PC-9 (cell line): ENCODE results near the gene AGRN.

Source experiments
- EZH2 ChIP-seq: fragments of 200-600 bp; sonication (generic); IDR thresholded peaks from 2 replicates; pipeline ENCODE4 v1.8.0; 2017; ENCODE audit warnings: antibody characterized with exemption, low read depth
- TF ChIP-seq, protein P1 (sequence below): fragments of 200-600 bp; sonication (generic); conservative IDR thresholded peaks from 2 replicates; pipeline ENCODE4 v1.6.1; 2017; ENCODE audit warnings: mixed run types, antibody characterized with exemption, mild to moderate bottlenecking, moderate library complexity

DNA sequence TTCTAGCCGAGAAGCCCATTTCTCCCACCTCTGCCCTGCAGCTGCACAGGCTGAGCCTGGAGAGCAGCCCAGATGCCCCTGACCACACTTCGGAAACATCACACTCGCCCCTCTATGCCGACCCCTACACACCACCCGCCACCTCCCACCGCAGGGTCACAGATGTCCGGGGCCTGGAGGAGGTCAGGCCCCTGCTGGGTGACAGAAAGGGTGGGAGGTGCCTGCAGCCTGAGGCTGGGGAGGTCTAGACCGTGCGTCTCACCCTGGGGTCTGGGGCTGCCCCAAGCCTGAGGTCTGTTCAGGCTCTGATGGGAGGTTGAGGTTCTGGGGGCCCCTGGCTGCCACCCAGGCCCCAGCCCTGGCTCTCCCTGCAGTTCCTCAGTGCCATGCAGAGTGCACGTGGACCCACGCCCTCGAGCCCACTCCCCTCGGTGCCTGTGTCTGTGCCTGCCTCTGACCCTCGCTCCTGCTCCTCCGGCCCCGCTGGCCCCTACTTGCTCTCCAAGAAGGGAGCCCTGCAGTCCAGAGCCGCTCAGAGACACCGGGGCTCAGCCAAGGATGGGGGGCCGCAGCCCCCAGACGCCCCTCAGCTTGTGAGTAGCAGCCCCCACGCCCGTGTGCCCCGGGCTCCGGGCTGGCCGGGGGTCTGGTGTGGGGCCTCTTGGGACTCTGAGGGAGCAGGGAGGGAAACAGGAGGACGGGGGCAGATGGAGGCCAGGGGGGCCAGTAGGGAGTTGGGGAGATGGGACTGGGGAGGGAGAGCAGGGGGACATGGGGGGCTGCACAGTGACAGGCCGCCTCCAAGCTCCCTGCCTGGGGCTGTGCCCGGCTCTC lies 46.2 kb upstream of the AGRN start:
- no peak for TF ChIP-seq EZH2
- TF ChIP-seq, protein P1, sequence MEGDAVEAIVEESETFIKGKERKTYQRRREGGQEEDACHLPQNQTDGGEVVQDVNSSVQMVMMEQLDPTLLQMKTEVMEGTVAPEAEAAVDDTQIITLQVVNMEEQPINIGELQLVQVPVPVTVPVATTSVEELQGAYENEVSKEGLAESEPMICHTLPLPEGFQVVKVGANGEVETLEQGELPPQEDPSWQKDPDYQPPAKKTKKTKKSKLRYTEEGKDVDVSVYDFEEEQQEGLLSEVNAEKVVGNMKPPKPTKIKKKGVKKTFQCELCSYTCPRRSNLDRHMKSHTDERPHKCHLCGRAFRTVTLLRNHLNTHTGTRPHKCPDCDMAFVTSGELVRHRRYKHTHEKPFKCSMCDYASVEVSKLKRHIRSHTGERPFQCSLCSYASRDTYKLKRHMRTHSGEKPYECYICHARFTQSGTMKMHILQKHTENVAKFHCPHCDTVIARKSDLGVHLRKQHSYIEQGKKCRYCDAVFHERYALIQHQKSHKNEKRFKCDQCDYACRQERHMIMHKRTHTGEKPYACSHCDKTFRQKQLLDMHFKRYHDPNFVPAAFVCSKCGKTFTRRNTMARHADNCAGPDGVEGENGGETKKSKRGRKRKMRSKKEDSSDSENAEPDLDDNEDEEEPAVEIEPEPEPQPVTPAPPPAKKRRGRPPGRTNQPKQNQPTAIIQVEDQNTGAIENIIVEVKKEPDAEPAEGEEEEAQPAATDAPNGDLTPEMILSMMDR, result no peak
